Measurements from ENCODE around the gene ERGIC1.
"Not testable (repeated sequence)": the region's sequence is repeated elsewhere in the genome, so short reads cannot be mapped to it uniquely, and the experiment has no call there.

Gene ERGIC1, protein sequence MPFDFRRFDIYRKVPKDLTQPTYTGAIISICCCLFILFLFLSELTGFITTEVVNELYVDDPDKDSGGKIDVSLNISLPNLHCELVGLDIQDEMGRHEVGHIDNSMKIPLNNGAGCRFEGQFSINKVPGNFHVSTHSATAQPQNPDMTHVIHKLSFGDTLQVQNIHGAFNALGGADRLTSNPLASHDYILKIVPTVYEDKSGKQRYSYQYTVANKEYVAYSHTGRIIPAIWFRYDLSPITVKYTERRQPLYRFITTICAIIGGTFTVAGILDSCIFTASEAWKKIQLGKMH
- 66.4 reads per million, percentile 74 among the genes with 10 or more reads in this experiment for total RNA-seq

DNA sequence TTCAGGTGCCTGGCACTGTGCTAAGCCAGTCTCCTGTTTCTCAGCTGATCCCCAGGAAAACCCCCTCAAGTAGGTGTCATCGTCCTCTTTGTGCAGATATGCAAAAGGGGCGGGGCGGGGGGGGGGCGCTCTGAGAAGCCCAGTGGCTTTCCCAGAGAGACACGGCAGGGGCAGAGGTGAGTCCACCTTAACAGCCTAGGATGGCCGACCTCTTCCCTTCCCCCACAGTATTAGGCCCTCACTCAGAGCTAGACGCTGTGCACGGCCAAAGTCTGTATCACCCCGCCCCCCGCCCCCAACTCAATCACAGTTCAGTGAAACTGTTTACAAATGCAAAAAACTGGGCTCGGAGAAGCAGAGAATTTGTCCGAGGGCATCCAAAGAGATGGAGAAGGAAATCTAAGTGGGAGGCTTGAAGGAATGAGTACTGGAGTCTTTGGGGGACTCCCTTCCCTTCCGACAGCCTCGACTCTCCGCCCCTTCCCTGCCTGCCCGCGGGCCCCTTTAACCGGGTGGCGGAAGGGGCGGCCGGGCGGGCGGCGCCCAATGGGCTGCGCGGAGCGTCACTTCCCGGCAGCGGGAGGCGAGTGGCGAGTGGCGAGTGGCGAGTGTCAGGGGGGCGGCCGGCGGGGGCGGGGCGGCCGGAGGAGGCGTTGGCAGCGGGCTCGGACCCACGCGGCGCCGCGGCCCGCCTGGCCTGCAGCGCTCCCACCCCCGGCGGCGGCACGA, at the start of gene ERGIC1:
Gene ERGIC1, plus strand, starts transcription at position 566 of the 729 bp plus-strand sequence. Its CDS starts 163 bp downstream, at position 729.
- DNase-seq, result peak; percentile 63

DNA sequence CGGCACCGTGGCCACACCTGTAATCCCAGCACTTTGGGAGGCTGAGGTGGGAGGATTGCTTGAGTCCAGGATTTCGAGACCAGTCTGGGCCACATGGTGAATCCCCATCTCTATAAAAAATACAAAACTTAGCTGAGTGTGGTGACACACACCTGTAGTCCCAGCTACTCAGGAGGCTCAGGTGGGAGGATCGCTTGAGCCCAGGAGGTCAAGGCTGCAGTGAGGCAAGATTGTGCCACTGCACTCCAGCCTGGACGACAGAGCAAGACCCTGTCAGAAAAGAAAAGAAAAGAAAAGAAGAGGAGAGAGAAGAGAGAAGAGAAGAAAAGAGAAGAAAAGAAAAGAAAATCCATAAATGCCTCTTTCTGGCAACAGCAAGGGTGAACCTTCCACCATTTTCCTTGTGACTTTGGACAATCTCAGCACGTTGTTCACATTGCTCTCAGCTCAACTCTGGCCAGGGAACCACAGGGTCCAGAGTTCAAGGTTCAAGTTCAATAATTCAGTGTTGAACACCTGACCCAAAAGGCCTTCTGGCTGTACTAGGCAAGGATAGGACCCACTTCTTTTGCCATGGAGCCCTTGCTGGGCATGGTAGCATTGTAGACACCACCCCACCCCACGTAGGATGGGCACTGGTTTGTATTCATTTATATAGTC, 48.5 kb upstream of the ERGIC1 start:
- no peak for DNase-seq

DNA sequence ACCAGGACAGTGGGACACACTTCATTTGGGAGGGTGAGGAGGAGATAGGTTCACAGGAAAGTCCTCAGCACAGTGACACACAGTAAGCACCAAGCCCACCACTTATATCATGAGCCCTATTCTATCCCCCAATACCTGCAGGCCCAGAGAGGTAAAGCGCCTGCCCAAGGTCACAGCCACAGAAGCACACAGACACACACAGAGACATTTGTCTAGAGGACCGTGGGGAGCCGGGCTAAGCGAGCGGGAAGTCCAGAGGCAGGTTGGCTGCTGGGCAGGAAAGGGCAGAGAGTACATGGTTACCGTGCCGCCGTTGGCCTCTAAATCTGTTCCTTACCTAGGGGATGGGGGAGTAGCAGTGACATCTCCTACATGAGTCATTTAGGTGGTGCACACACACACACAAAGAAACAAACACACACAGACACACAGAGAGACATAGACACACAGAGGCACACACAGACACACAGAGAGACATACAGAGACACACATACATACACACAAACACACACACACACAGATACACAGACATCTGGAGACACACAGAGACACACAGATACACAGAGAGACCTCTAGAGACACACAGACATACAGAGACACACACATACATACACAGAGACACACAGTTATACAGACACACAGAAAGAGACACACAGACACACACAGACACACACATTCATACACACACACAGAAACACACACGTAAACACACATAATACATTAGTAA, 47.2 kb upstream of the ERGIC1 start:
- DNase-seq, result no peak

DNA sequence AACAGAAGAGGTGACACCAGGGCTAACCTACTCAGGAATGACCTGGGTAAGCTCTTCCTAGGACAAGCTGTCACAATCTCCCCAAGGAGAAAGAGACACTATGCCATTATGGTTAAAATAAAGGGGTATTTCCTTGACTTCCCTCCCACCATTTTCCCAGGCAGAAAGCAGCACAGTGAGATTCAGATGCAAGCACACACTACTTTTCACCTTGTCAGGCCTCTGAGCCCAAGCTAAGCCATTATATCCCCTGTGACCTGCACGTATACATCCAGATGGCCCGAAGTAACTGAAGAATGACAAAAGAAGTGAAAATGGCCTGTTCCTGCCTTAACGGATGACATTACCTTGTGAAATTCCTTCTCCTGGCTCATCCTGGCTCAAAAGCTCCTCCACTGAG, 46.5 kb upstream of the ERGIC1 start:
- not testable (repeated sequence) for DNase-seq

DNA sequence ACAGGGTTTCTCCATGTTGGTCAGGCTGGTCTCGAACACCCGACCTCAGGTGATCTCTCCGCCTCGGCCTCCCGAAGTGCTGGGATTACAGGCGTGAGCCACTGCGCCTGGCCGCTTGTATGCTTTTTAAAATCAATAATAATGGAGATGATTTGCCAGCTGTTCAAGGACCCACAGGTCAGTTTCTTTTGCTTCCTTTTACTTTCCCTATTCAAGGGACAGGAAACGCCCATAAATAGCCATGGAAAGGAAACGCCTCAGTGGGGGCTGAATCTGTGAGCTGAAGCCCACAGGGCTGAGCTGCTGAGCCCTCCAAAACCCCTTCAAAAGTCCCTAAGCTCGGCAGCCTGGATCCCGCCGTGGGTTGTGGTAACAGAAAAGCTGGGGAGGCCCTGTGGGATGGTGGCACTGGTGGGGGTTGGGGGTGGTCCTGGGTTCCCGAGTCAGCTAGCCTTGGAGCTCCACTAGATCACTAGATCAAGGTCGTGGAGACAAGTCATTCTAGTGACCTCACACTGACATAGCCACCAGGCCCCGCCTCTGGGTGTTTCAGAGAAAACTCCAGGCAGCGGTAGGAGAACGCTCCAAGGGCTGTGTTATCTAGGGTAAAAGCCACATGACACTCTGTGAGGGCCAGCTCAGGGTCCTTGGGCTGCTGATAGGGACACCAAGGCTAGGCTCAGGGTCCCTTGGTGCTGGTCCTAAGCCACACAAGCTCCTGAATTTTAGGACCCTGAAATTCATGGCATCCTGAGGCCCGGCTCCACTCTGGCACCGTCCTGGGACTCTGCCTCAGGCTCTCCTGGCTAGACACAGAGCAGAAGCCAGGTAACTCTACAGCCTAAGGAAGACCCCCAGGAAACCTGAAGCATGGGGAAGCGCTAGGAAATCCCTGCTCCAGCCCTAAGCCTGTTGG, 45.0 kb upstream of the ERGIC1 start:
- DNase-seq, result no peak

DNA sequence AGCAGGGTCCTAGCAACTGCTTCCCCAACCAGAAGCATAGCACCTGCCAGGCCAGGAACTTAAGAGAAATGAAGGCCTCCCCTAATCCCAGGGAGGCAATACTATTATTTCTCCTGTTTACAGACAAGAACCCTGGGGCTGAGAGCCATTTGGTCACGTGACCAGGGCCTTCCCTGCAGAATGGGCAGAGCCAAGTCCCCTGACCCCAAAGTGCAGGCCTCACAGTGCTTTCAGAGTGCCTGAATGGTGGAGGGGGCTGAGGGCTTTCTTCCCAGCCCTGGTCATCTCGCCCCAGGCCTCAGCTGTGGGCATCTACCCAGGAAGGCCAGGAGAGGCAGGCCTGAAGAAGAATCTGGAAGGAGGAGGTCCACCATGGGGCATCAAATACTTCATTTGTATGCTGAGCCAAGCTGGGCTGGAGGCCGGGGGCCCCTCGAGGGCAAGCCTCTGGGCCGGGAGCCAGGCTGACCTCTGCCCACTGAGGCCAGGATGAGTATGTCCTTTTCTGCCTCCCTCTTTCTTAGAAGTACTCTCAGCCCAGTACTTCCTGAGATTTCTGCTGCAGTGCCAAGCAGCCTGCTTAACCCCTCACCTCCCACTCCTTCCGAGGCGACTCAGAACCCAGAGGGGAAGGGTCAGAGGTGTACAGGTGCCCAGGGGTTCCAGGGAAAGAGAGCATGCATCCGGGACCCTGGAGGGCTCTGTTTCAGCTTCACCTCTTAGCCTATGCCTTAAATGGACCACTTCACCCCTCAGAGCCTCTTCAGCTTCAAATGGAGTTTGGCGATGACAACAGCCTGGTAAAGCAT, 44.2 kb upstream of the ERGIC1 start:
- DNase-seq, result no peak

DNA sequence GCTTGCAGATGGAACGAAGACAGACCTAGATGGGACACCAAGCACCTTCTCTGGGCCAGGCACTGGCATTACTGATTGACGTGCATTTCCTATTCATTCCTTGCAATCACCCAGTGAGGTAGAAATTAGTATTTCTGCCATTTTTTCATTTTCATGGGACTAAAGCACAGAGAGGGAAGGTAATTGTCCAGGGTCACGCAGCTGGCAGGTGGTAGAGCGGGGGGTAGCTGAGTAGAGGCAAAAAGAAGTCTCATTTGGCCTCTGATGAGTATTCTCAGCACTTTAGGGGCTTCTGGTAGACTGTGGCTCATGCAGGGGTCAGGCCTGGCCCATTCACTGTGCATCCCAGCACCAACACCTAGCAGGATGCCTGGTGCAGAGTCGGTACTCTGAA, 43.6 kb upstream of the ERGIC1 start:
- no peak for DNase-seq

DNA sequence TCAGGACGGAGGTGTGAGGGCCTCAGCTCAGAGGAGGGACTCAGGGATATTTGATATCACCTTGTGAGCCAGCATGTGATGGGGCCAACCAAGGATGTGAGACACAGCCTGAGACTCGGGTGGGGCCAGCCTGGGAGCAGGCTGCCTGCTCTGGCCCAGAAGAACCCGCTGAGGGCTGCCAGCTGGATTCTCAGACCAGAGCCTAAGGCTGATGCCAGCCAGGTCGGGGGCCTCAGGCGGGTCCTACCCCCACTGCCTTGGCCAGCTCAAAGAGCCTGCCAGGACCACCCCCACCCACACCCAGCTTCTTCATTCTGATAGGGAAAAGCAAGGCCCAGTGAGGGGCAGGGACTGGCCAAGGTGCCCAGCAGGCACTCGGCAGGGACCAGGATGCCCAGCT, 42.8 kb upstream of the ERGIC1 start:
- DNase-seq, result no peak

DNA sequence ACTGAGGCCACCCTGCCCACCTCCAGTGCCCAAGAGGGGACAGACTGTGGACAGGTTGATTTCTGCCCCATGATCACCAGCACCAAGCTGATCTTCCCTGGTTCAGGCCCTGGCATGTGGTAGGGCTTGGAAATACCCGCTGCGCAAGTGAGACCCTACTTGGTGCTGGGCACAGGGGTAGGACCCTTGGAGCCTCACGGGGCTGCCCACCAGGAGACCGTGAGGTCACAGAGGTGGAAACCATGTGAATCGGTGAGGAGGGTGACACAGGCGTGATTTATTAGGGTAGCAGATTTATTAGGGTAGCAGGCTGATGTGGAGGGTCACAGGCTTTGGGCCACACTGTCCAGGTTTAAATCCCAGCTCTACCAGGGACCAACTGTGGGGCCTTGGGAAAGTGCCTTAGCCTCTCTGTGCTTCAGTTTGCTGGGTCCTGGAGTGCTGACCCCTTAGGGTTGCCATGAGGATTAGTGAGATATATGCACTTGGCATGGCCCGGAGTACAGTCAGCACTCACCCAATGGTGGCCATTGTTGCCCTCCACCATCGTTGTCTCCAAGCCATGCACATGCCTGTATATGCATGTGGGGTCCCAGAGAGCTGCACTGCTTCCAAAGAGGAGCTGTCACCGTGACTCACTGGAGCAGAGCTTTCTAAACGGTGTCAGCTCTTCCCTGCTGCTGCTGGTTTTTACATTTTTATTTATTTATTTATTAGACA, 42.2 kb upstream of the ERGIC1 start:
- DNase-seq, result no peak

DNA sequence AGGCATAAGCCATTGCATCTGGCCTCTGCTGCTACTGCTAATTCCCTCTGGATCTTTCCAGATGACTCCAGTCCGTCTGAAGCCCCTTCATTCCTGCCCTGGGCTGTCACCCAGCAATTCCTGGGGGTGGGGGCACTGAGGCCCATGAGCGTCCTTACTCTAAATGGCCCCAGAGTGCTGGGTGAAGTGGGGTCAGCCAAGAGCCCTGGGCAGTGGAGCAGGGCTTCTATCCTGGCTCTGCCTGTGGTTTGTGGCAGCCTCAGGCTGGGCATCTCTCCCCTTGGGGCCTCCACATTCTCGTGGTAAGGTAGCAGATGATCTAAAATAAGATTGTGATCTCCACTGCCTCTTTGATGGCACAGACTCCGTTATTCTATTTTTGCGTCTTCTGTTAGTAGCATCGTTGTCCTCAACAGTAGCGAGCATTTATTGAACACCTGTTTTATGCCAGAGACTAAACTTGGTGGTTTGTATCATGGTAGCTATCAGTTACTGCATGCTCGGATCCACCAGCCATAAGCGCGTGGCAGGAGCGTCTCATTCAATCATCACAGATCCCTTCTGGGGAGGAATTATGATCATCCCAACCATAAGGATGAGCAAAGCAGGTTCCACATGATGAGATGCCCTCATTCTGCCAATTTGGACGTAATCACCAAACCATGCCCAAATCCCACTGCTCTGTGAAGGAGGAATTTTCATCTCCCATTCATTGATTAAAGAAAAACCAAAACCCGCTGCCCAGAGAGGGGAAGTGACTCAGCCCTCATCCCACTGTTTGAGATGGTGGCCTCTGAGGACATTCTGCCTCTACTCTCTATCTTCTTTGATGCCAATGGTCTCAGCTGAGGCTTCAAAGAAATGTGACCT, 41.1 kb upstream of the ERGIC1 start:
- no peak for DNase-seq

DNA sequence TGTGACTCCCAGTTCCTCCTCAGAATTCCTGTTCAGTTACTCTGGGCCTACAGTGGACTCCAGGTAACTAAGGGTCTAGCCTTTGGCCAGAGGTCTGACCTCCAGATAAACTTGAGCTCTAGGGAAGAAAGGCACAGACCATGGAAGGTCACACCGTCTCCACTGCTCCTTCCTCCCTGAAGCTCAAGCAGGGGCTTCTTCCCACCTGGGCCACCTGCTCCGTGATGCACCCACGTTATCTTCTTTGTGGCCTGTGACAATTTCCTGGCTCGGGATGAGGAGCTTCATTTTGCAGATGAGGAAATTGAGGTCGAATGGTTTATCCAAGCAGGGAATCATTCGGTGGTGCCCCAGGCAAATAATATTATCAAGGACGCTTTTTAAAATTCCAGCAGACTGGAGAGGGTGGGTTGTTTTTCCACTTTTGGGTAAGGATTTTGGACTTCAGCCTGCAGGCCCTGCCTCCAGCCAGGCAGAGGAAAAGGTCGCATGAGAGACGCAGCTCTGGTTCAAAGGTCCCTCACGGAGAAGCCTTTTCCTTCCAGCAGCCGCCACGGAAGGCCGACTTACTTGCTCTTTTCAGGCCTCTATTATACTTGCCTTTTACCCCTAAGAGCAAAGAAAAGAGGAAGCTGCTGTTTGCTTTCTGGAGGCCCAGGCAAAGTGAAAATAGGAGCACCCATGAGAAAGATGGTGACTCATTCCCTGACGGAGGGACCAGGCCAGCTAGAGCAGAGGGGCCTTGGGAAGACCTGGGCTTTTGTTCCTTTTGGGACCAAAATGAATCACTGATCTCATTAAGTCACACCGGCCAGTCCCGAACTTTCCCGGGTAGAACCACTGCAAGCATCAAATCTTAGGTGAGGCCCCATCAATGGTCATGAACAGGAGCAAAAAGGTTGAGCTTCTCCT, 40.2 kb upstream of the ERGIC1 start:
- DNase-seq, result no peak

DNA sequence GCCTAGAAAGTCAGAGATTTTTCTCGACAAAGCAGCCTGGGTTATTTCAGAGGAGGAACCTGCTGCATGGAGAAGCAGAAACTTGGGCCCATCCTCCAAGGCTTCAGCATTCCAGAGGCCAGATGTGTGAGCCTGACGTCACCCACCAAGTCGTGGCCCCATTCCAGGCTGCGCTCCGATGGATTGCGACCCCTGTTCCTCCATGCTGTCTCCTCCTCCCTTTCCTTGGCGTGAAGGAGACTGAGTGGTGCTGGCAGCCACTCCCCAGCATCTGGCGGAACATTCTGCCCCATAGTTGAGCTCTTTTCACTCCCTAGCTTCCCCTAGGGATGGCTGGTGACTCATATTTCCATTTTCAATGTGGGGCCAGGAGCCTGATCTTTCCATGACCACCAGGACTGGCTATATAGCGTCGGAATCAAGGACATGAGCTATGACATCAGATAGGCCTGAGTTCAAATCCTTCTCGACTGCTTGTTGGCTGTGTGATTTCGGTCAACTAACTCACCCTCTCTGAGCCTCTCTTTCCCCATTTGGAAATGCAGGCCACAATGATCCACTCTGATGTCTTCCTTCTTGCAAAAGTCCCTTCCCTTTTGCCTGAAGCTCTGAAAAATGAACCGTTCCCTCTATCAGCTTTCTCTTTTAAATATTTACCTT, 38.6 kb upstream of the ERGIC1 start:
- no peak for DNase-seq

DNA sequence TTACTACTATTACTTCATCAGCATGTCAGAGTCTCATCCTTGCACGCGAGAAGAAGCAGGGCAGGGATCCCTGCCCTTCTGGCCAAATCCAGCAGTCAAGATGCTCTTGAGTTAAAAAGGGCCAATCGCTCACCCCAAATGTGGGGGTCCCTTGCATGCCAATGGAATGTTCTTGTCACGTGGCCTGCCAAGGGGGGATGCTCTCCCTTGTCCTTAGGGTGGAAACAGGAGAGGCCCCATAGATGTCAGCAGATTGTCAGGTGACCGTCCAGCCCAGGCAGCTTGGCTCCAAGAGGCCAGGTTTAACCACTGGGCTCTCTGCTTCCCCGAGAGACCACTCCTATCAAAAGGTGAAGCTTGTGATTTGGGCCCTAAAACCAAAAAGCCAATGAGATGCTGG, 37.7 kb upstream of the ERGIC1 start:
- no peak for DNase-seq

DNA sequence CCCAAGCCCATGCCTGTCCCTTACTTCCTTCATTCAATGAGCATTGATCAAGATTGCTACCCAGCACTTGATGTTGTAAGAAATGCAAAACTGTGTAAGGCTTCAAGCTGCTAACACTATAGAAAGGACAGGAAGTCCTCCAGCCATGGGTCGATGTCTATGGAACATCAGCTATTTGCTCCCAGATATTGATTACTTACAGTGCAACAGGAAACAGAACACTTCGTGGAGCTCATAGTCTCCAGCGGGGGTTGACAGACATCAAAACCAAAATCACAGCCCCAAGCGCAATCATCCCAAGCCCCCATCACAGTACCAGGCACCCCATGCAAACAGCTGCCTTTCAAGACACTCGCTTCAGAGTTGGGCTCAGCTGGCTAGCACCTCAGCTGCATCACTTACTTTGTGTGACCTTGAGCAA, 36.3 kb upstream of the ERGIC1 start:
- DNase-seq, result no peak

DNA sequence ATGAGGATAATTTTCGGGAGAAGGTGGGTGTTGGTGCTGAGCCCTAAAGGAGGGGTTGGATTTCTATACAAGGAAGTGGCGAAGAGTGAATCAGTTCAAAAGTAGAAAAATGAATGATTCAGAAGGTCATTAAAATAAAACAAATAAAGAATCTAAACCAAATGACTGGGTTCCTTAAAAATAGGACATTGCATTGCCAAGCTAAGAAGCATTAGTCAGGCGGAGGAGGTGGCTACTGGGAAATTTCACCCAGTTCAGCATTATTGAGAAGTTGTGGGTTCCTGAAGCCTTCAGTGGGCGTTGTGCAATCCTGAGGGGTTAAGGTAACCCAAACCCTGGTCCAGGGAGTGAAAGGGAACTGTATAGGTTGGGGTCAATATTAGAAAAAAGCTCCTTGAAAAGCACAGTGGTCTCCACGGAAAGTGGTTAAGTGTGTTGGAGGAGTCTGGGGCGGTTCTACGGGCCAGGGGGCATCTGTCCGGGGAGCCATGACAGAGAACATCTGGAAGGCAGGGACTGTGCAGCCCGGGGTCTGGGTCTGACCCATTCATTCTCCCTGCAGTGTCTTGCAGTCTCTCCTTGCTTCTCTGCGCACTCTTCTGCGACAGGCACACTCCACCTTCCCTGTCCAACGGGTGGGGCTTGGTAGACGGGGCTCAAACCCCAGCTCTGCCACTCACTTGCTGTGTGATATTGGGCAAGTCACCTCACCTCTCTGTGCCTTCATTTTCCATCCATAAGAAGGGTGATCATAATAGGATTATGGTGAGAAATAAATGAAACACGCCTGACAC, 35.4 kb upstream of the ERGIC1 start:
- no peak for DNase-seq

DNA sequence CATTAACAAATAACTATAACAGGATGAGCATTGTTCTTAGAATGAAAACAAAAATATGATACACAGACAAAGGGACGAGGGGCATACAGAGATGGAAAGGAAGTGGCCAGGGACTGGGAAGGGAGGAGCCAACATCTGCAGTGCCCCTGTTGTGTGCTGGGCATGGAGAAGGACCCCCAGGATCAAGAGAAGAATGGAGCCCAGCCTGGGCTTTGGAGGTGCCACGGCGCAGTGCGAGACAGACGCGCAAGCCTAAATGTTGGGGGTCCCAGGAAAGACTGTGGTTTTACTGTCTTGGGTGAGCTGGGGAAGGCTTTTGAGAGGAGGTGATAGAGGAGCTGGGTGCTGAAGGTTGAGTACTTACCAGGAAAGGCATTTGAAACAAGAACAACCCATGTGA, 34.6 kb upstream of the ERGIC1 start:
- DNase-seq, result no peak

DNA sequence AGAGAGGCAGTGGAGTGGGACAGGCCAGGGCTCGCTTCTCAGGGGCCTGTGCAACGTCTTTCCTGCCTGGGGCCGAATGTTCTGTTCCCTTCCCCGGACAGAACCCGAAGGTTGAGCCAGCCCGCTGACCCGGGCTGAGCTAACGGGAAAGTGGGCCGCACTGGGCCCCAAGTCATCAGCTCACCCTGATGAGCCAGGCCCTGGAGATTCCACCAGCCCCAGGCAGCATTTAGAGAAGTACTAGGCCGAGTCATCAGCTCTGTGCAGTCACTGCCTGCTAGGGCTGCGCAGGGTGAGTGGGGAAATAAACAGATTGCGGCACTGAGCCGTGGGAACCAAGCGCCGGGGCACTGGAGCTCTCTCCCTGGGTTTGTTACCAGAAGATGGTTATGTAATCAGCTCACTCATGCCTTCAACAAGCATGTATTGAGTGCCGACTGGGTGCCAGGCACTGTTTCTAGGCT, 33.9 kb upstream of the ERGIC1 start:
- no peak for DNase-seq

Data from effector CD4-positive, alpha-beta T cell (primary cell).